ENCODE measurements around the gene MCTP1.

DNA sequence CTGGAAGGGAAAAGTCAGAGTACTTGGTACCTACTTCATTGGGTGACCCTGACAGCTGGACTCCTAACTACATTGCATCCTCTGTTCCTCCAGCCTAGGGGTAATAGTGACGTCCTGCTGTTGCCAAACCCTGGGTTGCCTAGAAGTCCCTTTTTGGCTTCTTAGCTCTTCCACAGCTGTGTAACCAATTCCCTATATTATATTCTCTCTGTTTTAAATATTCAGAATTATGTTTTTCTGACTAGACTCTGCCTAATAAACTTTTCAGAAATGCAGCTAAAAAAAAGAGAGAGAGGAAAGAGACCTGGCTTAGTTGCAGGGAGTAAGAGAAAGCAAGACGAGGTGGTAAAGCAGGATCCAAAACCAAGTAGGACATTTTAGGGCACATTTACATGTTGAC lies 28.4 kb downstream of the MCTP1 start:
- TF ChIP-seq, protein P1, sequence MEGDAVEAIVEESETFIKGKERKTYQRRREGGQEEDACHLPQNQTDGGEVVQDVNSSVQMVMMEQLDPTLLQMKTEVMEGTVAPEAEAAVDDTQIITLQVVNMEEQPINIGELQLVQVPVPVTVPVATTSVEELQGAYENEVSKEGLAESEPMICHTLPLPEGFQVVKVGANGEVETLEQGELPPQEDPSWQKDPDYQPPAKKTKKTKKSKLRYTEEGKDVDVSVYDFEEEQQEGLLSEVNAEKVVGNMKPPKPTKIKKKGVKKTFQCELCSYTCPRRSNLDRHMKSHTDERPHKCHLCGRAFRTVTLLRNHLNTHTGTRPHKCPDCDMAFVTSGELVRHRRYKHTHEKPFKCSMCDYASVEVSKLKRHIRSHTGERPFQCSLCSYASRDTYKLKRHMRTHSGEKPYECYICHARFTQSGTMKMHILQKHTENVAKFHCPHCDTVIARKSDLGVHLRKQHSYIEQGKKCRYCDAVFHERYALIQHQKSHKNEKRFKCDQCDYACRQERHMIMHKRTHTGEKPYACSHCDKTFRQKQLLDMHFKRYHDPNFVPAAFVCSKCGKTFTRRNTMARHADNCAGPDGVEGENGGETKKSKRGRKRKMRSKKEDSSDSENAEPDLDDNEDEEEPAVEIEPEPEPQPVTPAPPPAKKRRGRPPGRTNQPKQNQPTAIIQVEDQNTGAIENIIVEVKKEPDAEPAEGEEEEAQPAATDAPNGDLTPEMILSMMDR (IDR thresholded peaks at IDR 0.05): no peak
- TF ChIP-seq POLR2A (IDR thresholded peaks at IDR 0.05) (no peak), POLR2AphosphoS5 (IDR thresholded peaks at IDR 0.05; ENCODE audit: insufficient read depth in 1 of 2, low read depth in 1 of 2) (no peak)

Measured in vagina (tissue), 2 donors.